Left forelimb (tissue), 1 donor: ENCODE results near the gene RBAK.
"Not testable (repeated sequence)": the region's sequence is repeated elsewhere in the genome, so short reads cannot be mapped to it uniquely, and the experiment has no call there.

Experiments
- DNase-seq: peaks from one replicate; pipeline ENCODE4 v3.0.0-alpha.2; 2018; ENCODE audit warnings: low spot score

RBAK gene

DNA sequence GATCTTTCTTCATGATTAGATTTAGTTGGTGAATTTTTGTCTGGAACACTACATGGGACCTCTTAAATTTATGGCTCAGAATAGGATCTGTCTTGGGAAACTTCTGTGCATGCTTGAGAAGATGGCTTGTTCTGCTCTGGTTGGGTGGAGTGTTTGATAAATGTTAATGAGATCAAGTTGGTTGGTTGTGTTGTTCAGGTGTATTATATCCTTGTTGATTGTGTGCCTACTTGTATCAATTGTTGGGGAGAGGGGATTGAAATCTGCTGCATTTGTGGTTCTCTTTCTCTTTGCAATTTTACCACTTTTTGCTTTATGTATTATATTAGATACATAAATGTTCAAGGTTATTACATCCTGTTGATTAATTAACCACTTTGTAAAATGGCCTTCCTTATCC, 6.1 kb downstream of the RBAK start:
- not testable (repeated sequence) for DNase-seq

DNA sequence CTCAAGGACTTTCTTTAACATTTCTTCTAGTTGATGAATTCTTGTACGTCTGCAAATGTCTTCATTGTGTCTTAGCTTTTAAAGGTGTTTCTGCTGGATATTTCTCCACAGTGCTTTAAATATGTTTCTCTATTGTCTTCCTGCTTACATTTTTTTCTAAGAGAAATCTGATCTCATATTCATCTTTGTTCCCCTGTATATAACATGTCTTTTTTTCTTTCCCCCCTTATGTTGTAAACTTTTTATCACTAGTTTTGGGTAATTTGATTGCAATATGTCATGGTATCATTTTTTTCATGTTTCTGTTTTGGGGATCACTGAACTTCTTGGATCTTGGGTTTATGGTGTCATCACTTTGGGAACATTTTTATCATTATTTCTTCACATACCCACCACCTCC, 7.5 kb downstream of the RBAK start:
- DNase-seq: no peak

DNA sequence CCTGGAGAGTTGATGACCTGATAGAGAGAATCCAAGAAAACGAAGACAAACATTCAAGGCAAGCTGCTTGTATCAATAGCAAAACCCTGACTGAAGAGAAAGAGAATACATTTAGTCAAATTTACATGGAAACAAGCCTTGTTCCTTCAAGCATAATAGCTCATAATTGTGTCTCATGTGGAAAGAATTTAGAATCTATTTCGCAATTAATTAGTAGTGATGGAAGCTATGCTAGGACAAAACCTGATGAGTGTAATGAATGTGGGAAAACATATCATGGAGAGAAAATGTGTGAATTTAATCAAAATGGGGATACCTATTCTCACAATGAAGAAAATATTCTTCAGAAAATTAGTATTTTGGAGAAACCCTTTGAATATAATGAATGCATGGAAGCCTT, 18.0 kb downstream of the RBAK start:
- DNase-seq: no peak

DNA sequence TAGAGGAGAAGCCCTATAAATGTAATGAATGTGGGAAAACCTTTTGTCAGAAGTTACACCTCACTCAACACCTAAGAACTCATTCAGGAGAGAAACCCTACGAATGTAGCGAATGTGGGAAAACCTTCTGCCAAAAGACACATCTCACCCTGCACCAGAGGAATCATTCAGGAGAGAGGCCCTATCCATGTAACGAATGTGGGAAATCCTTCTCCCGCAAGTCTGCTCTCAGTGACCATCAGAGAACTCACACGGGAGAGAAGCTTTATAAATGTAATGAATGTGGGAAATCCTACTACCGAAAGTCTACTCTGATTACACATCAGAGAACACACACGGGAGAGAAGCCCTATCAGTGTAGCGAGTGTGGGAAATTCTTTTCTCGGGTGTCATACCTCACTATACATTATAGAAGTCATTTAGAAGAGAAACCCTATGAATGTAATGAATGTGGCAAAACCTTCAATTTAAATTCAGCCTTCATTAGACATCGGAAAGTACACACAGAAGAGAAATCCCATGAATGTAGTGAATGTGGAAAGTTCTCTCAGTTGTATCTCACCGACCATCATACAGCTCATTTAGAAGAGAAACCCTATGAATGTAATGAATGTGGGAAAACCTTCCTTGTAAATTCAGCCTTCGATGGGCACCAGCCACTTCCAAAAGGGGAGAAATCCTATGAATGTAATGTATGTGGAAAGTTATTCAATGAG, 18.9 kb downstream of the RBAK start:
- no peak for DNase-seq

DNA sequence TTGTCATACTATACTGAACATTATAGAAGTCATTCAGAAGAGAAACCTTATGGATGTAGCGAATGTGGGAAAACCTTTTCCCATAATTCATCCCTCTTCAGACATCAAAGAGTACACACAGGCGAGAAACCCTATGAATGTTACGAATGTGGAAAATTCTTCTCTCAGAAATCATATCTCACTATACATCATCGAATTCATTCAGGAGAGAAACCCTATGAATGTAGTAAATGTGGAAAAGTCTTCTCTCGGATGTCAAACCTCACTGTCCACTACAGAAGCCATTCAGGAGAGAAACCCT, 19.4 kb downstream of the RBAK start:
- DNase-seq: no peak

DNA sequence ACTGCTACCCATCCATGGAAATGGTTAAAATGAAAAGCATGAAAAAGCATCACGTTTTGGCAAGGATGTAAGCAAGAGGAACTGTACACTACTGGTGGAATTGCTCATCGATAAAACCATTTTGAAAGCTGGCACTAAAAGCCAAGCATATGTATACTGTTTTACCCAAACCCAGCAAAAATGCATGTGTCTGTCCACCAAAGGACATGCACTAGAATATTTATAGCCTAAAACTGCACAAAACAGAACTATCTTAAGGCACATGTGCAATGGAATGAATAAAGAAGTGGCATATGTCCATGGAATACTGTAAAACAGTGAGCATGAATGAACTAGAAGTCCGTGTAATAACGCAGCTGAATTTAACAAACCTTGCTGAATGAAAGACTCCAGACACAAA, 22.9 kb downstream of the RBAK start:
- no peak for DNase-seq

DNA sequence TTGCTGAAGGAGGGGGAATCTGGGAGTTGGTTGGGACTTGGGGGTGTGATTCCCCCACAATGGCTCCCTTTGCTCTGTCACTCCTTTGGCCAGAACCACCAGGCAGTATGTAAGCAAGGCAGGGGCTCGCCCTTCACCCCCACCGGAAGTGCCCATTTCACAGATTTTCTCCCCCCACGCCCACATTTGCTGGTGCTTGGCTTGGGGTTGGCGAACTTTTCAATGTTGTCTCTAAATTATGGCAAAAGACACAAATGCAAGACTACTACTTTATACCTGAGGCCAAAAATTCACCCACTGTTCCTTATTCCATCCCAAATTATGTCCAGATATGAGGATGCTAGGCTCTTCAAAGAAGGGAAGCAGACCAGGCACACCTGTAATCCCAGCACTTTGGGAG, 24.5 kb downstream of the RBAK start:
- no peak for DNase-seq

DNA sequence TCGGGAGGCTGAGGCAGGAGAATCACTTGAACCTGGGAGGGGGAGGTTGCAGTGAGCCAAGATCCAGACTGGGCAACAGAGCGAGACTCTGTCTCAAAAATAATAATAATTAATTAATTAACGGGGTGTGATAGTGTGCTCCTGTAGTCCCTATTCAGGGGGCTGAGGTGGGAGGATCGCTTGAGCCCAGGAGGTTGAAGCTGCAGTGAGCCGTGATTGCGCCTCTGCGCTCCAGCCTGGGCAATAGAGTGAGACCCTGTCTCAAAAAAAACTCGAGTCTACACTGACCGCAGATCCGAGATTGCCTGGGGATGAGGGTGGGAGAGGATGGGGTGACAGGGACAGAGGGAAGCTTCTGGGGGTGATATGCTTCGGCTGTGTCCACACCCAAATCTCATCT, 29.5 kb downstream of the RBAK start:
- DNase-seq: not testable (repeated sequence)

DNA sequence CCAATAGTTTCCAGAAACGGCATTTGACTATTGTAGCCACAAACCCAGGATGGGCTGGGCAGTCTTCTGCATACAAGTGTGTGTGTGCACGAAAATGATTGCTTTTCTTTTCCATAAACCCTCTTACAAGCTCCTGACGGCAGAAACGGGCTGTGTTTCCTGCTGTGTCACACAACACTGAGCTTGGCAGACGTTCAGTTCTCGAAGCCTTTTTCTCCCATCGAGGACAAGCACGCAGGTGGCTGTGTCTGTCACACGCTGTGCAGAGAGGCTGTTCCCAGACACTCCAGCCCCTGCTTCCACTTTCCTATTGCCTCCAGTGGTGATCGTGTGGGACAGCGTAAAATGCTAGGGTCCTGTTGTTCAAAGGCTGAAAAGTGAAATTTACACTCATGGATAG, 32.1 kb downstream of the RBAK start:
- no peak for DNase-seq

DNA sequence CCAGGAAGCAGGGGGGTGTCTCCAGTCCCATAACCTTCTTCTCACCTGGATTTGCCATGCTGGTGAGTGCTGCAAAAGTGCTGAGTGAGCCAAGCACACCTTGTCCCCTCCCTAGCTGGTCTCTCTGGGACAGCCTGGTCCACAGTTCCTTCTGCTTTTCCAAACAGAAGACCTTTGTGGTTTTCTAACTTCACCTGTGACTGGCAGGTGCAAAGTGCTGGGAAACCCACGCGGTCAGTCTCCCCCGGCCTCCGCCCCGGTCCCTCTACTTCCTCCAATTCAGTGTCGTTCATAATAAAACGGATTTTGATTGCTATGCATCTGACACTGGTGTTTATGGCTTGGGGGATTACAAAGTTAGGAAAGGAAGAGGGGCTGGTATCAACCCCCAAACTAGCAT, 37.1 kb downstream of the RBAK start:
- DNase-seq: no peak

DNA sequence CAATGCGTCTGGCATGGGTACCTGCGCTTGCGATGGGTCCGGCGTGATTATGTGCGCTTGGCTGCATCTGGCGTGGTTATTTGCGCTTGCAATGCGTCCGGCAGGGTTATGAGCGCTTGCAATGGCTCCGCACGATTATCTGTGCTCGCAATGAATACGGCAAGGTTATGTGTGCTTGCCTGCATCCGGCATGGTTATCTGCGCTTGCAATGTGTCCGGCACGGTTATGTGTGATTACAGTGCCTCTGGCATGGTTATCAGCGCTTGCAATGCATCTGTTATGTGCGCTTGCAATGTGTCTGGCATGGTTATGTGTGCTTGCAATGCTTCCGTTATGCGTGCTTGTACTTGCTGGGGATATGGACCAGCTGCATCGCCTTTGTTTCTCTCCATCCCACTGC, 37.7 kb downstream of the RBAK start:
- no peak for DNase-seq

DNA sequence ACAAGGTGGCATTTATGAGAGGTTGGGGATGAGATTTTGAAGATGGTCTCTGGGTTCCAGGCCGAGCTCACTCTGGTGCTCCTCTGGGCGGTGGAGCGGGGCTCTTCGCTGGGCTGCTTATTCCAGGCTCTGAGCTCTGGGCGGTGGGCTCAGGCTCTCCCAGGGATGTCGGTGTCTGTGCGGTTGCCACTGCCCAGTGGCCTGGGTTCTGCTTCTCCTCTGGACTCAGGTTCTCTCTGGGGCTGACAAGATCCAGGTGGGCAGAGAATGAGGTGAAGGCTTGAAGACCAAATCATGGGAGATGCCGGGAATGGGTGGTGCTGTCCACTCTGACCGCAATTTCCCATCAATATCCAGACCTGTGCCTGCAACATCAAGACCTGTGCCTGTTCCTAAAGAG, 40.6 kb downstream of the RBAK start:
- DNase-seq: no peak

DNA sequence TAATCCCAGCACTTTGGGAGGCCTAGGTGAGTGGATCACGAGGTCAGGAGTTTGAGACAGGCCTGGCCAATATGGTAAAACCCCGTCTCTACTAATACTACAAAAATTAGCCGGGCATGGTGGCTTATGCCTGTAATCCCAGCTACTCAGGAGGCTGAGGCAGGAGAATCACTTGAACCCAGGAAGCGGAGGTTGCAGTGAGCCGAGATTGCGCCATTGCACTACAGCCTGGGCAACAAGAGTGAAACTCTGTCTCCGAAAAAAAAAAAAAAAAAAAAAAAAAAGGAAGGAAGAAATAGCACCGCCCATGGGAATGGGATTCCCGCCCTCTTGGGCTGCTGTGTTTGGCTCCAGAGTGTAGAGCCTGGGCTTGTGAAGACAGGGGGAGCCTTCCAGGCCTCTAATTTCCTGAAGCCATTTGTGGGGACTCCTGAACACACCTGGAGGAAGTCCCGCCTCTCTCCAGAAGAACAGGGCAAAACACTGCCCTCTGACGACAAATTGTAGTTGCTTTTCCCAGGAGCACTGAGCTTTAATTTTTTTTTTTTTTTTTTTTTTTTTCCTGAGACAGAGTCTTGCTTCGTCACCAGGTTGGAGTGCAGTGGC, 42.7 kb downstream of the RBAK start:
- DNase-seq: not testable (repeated sequence)

DNA sequence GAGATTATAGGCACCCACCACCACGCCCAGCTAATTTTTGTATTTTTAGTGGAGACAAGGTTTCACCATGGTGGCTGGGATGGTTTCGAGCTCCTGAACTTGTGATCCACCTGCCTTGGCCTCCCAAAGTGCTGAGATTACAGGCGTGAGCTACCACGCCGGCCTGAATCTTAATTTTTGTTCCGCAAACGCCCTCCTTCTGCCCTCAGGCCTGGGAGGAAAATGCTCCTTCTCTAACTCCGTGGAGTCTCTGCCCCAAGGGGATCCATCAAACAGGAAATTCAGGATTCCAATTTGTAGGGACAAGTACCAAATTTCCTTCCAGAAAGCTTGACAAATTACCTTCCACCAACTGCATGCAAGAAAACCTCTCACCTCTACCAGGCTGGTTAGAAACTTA, 43.2 kb downstream of the RBAK start:
- DNase-seq: no peak

DNA sequence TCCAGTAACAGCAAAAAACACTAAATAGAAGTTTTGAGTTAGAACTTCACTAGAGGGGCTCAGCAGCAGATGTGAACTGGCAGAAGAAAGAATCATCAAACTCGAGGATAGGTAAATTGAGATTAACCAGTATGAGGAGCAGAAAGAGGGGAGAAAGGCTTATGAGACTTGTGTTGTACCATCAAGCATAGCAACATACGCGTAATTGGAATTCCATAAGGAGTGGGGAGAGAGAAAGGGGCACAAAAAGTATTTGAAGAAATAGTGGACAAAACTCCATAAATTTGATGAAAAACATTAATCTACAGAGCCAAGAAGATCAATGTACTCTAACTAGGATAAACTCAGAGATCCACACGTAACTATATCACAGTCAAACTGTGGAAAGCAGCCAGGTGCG, 48.3 kb downstream of the RBAK start:
- no peak for DNase-seq

DNA sequence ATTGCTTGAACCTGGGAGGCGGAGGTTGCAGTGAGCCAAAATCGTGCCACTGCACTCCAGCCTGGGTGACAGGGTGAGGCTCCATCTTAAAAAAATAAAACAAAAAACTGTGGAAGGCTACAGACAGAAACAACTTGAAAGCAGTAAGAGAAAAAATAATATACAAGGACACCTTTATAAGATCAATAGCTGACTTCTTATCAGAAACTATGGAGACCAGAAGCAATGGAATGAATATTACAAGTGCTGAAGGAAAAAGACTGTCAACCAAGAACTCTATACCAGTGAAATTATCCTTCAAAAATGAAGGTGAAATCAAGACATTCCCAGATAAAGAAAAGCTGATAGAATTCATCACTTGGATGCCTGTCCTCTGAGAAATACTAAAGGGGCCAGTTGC, 49.0 kb downstream of the RBAK start:
- no peak for DNase-seq

DNA sequence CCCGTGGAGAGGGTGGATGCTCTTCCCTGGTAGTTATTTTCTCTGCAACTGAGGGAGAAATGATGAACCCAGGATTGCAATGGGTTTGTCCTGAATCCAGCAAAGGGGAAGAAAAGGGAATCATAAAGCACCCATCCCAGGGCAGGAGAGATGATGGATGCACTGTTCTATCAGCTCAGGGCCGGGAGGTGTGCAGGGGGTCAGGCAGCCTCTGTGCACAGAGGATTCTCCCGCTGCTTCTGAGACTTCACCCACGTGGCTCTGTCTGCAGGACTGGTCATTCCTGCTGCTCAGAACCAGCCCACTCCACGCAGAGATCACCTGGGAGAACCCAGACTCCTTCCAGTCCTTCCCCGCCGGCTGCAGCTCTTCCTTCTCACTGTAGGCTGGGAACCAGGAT, 70.7 kb downstream of the RBAK start:
- DNase-seq: no peak

DNA sequence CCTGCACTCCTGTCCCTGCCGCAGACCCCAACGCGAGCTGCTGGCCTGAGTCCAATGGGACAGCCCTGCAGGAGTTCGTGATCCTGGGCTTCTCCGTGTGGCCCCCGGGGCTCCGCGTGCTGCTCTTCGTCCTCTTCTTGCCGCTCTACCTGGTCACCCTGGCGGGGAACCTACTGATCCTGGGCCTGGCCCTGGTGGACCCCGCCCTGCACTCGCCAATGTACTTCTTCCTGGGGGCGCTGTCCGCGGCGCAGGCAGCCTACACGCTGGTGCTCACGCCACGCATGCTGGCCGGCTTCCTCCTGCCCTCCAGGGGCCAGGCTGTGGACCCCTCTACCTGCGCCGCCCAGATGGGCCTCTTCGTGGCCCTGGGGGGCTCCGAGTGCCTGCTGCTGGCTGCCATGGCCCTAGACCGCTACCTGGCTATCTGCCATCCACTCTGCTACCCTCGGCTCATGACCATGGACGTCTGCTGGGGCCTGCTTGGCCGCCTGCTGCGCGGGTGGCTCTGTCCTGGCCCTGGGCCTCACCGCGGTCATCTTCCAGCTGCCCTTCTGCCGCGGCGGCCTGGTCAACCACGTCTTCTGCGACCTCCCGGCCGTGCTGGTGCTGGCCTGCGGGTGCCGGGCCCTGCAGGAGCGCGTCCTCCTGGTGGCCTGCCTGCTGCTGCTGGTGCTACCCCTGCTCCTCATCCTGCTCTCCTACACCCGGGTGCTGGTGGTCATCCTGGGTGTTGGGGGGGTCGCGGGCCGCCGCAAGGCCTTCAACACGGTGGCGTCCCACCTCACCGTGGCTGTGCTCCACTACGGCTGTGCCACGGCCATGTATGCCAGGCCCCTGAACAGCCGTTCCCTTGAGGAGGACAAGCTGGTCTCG, 71.7 kb downstream of the RBAK start:
- no peak for DNase-seq
